ENCODE results near the gene CPSF7.

- TF ChIP-seq, protein P1, sequence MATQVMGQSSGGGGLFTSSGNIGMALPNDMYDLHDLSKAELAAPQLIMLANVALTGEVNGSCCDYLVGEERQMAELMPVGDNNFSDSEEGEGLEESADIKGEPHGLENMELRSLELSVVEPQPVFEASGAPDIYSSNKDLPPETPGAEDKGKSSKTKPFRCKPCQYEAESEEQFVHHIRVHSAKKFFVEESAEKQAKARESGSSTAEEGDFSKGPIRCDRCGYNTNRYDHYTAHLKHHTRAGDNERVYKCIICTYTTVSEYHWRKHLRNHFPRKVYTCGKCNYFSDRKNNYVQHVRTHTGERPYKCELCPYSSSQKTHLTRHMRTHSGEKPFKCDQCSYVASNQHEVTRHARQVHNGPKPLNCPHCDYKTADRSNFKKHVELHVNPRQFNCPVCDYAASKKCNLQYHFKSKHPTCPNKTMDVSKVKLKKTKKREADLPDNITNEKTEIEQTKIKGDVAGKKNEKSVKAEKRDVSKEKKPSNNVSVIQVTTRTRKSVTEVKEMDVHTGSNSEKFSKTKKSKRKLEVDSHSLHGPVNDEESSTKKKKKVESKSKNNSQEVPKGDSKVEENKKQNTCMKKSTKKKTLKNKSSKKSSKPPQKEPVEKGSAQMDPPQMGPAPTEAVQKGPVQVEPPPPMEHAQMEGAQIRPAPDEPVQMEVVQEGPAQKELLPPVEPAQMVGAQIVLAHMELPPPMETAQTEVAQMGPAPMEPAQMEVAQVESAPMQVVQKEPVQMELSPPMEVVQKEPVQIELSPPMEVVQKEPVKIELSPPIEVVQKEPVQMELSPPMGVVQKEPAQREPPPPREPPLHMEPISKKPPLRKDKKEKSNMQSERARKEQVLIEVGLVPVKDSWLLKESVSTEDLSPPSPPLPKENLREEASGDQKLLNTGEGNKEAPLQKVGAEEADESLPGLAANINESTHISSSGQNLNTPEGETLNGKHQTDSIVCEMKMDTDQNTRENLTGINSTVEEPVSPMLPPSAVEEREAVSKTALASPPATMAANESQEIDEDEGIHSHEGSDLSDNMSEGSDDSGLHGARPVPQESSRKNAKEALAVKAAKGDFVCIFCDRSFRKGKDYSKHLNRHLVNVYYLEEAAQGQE (IDR thresholded peaks at IDR 0.05; ENCODE audit: low read depth, low read length): no peak
- no peak for TF ChIP-seq FOXM1 (IDR thresholded peaks at IDR 0.05; ENCODE audit: low read depth)
- no peak for TF ChIP-seq TAF1 (IDR thresholded peaks at IDR 0.05; ENCODE audit: borderline replicate concordance, low read depth, low read length)
- TF ChIP-seq, protein P2, sequence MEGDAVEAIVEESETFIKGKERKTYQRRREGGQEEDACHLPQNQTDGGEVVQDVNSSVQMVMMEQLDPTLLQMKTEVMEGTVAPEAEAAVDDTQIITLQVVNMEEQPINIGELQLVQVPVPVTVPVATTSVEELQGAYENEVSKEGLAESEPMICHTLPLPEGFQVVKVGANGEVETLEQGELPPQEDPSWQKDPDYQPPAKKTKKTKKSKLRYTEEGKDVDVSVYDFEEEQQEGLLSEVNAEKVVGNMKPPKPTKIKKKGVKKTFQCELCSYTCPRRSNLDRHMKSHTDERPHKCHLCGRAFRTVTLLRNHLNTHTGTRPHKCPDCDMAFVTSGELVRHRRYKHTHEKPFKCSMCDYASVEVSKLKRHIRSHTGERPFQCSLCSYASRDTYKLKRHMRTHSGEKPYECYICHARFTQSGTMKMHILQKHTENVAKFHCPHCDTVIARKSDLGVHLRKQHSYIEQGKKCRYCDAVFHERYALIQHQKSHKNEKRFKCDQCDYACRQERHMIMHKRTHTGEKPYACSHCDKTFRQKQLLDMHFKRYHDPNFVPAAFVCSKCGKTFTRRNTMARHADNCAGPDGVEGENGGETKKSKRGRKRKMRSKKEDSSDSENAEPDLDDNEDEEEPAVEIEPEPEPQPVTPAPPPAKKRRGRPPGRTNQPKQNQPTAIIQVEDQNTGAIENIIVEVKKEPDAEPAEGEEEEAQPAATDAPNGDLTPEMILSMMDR (IDR thresholded peaks at IDR 0.05): no peak
- no peak for TF ChIP-seq JUND (IDR thresholded peaks at IDR 0.05)
- no peak for TF ChIP-seq POLR2AphosphoS5 (IDR thresholded peaks at IDR 0.05; ENCODE audit: low read depth, low read length)
Measured at GRCh38 chr11:61357894-61358239, 71.9 kb downstream of the CPSF7 start.
